C4-2B (cell line): ENCODE results near the gene FHAD1.
A peak's percentile ranks its signal among the peaks of the same experiment; 100 is the strongest.
"Not testable (repeated sequence)": the region's sequence is repeated elsewhere in the genome, so short reads cannot be mapped to it uniquely, and the experiment has no call there.

ENCODE experiments used
- H3K27ac ChIP-seq: fragments of 450-650 bp; 2 replicates; pipeline ENCODE4 v1.5.1; 2017
- CTCF ChIP-seq: fragments of 450-650 bp; conservative IDR thresholded peaks from 2 replicates; pipeline ENCODE4 v1.5.1; 2017; ENCODE audit warnings: mild to moderate bottlenecking
- ZFX ChIP-seq: fragments of 450-650 bp; IDR thresholded peaks from 2 replicates; pipeline ENCODE4 v1.6.1; 2017

Gene FHAD1

GRCh38 chr1:15299179-15299578, 52.2 kb downstream of the FHAD1 start:
- H3K27ac ChIP-seq = no peak overlapping the region

GRCh38 chr1:15299806-15300205, 52.8 kb downstream of the FHAD1 start:
- TF ChIP-seq CTCF (no peak), ZFX (no peak)
- H3K27ac ChIP-seq = no peak overlapping the region

More at GRCh38 chr1:15299179-15299578, 52.2 kb downstream of the FHAD1 start:
- no peak for TF ChIP-seq CTCF
- TF ChIP-seq ZFX = no peak

- TF ChIP-seq CTCF (no peak), ZFX (no peak)
- H3K27ac ChIP-seq = no peak overlapping the region
Measured at GRCh38 chr1:15303935-15304334, 56.9 kb downstream of the FHAD1 start.

- no peak overlapping the region for H3K27ac ChIP-seq
- TF ChIP-seq ZFX (no peak), CTCF (peak; percentile 78)
Measured at GRCh38 chr1:15304708-15305467, 57.9 kb downstream of the FHAD1 start.

GRCh38 chr1:15305468-15305770, 58.4 kb downstream of the FHAD1 start:
- no peak overlapping the region for H3K27ac ChIP-seq
- TF ChIP-seq CTCF = no peak
- TF ChIP-seq ZFX = no peak

GRCh38 chr1:15306352-15306751, 59.3 kb downstream of the FHAD1 start:
- not testable (repeated sequence) for H3K27ac ChIP-seq

GRCh38 chr1:15308135-15308534, 61.1 kb downstream of the FHAD1 start:
- no peak for TF ChIP-seq ZFX
- TF ChIP-seq CTCF = no peak
- H3K27ac ChIP-seq = no peak overlapping the region

GRCh38 chr1:15308621-15309027, 61.6 kb downstream of the FHAD1 start:
- no peak overlapping the region for H3K27ac ChIP-seq
- TF ChIP-seq CTCF = no peak
- TF ChIP-seq ZFX = no peak
